HepG2 (cell line): ENCODE data around the gene MFRP. TPM values are rescaled to one million over a fixed set of nuclear protein-coding genes. Genes with fewer than 3 reads are reported as not detected.

Source experiments
- EHMT2 ChIP-seq: fragments of 200-600 bp; sonication (generic); IDR thresholded peaks from 2 replicates; pipeline ENCODE4 v1.7.0; 2017; ENCODE audit warnings: antibody characterized with exemption, low read depth, low read length, borderline replicate concordance
- ISL2 ChIP-seq: sonication (generic); formaldehyde crosslinking; IDR thresholded peaks from 2 replicates; pipeline ENCODE4 v1.5.0; 2020; ENCODE audit warnings: missing genetic modification reagents
- RAD51 ChIP-seq: fragments of 450-650 bp; IDR thresholded peaks from 2 replicates; pipeline ENCODE4 v1.6.1; 2016; ENCODE audit warnings: borderline replicate concordance
- ZSCAN9 ChIP-seq: IDR thresholded peaks from 2 replicates; pipeline ENCODE4 v1.6.1; 2016; ENCODE audit warnings: borderline replicate concordance
- polyA plus RNA-seq, 8 experiments: library from polyadenylated mRNA; depleted of rRNA in 3 of 8; stranded (reverse) in 7 of 8; unstranded in 1 of 8; fragments of >200 nt; fragmentation: Illumina TruSeq in 4 of 8; extraction: Trizol in 4 of 8; gene quantifications; 2 replicates each; pipeline versions ENCODE4 v1.2.1 to v1.2.3, GENCODE V29; 2011 to 2016; ENCODE audit warnings: low read depth in 4 of 8, missing spikeins in 1 of 8, mixed read lengths in 1 of 8; ENCODE audit not compliant: insufficient read depth in 1 of 8
- total RNA-seq, 5 experiments: library from RNA; depleted of rRNA; stranded (reverse); fragments of >200 nt; fragmentation: Illumina TruSeq; extraction: Trizol; gene quantifications; 2 replicates each; pipeline ENCODE4 v1.2.3, GENCODE V29; 2016; ENCODE audit warnings: low read depth in 1 of 5
- TF ChIP-seq, protein P1 (sequence below): sonication (generic); formaldehyde crosslinking; IDR thresholded peaks from 2 replicates; pipeline ENCODE4 v1.4.0; 2020; ENCODE audit warnings: missing genetic modification reagents, borderline replicate concordance
- TF ChIP-seq, protein P2 (sequence below): sonication (generic); formaldehyde crosslinking; conservative IDR thresholded peaks from 2 replicates; pipeline ENCODE4 v1.8.0; 2022; ENCODE audit warnings: missing genetic modification reagents
- TF ChIP-seq, protein P3 (sequence below): sonication (generic); formaldehyde crosslinking; IDR thresholded peaks from 2 replicates; pipeline ENCODE4 v1.8.1; 2023; ENCODE audit warnings: missing genetic modification reagents, mild to moderate bottlenecking, borderline replicate concordance
- TF ChIP-seq, protein P4 (sequence below): sonication (generic); formaldehyde crosslinking; IDR thresholded peaks from 2 replicates; pipeline ENCODE4 v1.4.0; 2020; ENCODE audit warnings: mild to moderate bottlenecking, missing genetic modification reagents
- TF ChIP-seq, protein P5 (sequence below): sonication (generic); formaldehyde crosslinking; IDR thresholded peaks from 2 replicates; pipeline ENCODE4 v1.4.0; 2020; ENCODE audit warnings: mild to moderate bottlenecking, missing genetic modification reagents, borderline replicate concordance
- TF ChIP-seq, protein P6 (sequence below): sonication (generic); formaldehyde crosslinking; IDR thresholded peaks from 2 replicates; pipeline ENCODE4 v1.9.0; 2022; ENCODE audit warnings: low read depth, missing genetic modification reagents

The MFRP gene
- total and polyA plus RNA-seq, 2 of the 13 experiments (the other 11 are each of a cell fraction or from before 2014, with no cell fraction given) = not detected

DNA sequence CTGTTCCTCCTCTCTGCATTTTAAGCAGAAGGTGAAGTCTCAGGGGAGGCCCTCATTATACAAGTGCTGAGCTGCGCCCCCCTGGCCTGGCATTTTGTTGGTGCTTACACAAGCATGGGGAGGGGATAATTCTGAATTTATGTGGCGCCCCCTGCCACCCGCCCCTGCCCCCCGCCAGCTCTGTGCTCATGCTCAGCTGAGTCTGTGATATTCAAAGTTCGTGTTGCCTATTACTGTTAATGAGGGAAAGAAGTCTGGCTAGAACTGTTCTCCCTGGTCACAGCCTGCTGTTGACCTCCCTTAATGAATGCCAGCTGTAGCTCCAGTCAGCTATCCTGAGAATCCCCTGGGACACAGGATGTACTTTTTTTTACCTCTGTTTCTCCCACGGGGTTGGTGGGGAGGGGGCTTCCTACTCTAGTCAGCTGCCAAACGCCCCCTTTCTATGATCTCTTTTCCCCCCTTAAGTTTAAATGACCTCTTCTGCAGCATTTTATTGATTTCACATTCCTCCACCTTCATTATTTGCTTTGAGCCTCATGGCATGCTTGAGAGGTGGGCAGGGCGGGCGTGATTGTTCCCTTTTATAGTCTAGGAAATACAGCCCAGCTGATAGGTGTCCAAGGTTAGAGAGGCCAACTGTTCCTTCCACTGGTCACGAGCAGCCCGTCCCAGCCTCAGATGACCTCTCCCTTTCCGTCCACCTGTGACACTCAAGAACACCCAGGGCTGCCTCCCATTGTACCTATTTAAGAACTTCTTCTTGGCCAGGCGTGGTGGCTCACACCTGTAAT is 22.8 kb upstream of the MFRP start (continued):
- TF ChIP-seq, protein P1, sequence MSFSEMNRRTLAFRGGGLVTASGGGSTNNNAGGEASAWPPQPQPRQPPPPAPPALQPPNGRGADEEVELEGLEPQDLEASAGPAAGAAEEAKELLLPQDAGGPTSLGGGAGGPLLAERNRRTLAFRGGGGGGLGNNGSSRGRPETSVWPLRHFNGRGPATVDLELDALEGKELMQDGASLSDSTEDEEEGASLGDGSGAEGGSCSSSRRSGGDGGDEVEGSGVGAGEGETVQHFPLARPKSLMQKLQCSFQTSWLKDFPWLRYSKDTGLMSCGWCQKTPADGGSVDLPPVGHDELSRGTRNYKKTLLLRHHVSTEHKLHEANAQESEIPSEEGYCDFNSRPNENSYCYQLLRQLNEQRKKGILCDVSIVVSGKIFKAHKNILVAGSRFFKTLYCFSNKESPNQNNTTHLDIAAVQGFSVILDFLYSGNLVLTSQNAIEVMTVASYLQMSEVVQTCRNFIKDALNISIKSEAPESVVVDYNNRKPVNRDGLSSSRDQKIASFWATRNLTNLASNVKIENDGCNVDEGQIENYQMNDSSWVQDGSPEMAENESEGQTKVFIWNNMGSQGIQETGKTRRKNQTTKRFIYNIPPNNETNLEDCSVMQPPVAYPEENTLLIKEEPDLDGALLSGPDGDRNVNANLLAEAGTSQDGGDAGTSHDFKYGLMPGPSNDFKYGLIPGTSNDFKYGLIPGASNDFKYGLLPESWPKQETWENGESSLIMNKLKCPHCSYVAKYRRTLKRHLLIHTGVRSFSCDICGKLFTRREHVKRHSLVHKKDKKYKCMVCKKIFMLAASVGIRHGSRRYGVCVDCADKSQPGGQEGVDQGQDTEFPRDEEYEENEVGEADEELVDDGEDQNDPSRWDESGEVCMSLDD = no peak
- TF ChIP-seq, protein P2, sequence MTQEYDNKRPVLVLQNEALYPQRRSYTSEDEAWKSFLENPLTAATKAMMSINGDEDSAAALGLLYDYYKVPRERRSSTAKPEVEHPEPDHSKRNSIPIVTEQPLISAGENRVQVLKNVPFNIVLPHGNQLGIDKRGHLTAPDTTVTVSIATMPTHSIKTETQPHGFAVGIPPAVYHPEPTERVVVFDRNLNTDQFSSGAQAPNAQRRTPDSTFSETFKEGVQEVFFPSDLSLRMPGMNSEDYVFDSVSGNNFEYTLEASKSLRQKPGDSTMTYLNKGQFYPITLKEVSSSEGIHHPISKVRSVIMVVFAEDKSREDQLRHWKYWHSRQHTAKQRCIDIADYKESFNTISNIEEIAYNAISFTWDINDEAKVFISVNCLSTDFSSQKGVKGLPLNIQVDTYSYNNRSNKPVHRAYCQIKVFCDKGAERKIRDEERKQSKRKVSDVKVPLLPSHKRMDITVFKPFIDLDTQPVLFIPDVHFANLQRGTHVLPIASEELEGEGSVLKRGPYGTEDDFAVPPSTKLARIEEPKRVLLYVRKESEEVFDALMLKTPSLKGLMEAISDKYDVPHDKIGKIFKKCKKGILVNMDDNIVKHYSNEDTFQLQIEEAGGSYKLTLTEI (CRISPR knock-in tag) = no peak
- no peak for TF ChIP-seq ZSCAN9 (CRISPR knock-in tag)
- no peak for TF ChIP-seq RAD51
- TF ChIP-seq, protein P3, sequence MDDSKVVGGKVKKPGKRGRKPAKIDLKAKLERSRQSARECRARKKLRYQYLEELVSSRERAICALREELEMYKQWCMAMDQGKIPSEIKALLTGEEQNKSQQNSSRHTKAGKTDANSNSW (CRISPR knock-in tag) = no peak
- TF ChIP-seq, protein P4, sequence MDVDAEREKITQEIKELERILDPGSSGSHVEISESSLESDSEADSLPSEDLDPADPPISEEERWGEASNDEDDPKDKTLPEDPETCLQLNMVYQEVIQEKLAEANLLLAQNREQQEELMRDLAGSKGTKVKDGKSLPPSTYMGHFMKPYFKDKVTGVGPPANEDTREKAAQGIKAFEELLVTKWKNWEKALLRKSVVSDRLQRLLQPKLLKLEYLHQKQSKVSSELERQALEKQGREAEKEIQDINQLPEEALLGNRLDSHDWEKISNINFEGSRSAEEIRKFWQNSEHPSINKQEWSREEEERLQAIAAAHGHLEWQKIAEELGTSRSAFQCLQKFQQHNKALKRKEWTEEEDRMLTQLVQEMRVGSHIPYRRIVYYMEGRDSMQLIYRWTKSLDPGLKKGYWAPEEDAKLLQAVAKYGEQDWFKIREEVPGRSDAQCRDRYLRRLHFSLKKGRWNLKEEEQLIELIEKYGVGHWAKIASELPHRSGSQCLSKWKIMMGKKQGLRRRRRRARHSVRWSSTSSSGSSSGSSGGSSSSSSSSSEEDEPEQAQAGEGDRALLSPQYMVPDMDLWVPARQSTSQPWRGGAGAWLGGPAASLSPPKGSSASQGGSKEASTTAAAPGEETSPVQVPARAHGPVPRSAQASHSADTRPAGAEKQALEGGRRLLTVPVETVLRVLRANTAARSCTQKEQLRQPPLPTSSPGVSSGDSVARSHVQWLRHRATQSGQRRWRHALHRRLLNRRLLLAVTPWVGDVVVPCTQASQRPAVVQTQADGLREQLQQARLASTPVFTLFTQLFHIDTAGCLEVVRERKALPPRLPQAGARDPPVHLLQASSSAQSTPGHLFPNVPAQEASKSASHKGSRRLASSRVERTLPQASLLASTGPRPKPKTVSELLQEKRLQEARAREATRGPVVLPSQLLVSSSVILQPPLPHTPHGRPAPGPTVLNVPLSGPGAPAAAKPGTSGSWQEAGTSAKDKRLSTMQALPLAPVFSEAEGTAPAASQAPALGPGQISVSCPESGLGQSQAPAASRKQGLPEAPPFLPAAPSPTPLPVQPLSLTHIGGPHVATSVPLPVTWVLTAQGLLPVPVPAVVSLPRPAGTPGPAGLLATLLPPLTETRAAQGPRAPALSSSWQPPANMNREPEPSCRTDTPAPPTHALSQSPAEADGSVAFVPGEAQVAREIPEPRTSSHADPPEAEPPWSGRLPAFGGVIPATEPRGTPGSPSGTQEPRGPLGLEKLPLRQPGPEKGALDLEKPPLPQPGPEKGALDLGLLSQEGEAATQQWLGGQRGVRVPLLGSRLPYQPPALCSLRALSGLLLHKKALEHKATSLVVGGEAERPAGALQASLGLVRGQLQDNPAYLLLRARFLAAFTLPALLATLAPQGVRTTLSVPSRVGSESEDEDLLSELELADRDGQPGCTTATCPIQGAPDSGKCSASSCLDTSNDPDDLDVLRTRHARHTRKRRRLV = no peak
- no peak for TF ChIP-seq ISL2
- TF ChIP-seq, protein P5, sequence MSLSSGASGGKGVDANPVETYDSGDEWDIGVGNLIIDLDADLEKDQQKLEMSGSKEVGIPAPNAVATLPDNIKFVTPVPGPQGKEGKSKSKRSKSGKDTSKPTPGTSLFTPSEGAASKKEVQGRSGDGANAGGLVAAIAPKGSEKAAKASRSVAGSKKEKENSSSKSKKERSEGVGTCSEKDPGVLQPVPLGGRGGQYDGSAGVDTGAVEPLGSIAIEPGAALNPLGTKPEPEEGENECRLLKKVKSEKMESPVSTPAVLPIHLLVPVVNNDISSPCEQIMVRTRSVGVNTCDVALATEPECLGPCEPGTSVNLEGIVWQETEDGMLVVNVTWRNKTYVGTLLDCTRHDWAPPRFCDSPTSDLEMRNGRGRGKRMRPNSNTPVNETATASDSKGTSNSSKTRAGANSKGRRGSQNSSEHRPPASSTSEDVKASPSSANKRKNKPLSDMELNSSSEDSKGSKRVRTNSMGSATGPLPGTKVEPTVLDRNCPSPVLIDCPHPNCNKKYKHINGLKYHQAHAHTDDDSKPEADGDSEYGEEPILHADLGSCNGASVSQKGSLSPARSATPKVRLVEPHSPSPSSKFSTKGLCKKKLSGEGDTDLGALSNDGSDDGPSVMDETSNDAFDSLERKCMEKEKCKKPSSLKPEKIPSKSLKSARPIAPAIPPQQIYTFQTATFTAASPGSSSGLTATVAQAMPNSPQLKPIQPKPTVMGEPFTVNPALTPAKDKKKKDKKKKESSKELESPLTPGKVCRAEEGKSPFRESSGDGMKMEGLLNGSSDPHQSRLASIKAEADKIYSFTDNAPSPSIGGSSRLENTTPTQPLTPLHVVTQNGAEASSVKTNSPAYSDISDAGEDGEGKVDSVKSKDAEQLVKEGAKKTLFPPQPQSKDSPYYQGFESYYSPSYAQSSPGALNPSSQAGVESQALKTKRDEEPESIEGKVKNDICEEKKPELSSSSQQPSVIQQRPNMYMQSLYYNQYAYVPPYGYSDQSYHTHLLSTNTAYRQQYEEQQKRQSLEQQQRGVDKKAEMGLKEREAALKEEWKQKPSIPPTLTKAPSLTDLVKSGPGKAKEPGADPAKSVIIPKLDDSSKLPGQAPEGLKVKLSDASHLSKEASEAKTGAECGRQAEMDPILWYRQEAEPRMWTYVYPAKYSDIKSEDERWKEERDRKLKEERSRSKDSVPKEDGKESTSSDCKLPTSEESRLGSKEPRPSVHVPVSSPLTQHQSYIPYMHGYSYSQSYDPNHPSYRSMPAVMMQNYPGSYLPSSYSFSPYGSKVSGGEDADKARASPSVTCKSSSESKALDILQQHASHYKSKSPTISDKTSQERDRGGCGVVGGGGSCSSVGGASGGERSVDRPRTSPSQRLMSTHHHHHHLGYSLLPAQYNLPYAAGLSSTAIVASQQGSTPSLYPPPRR (CRISPR knock-in tag) = no peak
- no peak for TF ChIP-seq EHMT2
- TF ChIP-seq, protein P6, sequence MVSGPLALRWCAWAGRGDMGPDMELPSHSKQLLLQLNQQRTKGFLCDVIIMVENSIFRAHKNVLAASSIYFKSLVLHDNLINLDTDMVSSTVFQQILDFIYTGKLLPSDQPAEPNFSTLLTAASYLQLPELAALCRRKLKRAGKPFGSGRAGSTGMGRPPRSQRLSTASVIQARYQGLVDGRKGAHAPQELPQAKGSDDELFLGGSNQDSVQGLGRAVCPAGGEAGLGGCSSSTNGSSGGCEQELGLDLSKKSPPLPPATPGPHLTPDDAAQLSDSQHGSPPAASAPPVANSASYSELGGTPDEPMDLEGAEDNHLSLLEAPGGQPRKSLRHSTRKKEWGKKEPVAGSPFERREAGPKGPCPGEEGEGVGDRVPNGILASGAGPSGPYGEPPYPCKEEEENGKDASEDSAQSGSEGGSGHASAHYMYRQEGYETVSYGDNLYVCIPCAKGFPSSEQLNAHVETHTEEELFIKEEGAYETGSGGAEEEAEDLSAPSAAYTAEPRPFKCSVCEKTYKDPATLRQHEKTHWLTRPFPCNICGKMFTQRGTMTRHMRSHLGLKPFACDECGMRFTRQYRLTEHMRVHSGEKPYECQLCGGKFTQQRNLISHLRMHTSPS (CRISPR knock-in tag) = no peak
